Endothelial cell of umbilical vein (primary cell): Measurements from ENCODE around the gene TSR1. TPM values are rescaled to one million over a fixed set of nuclear protein-coding genes. Genes with fewer than 3 reads are reported as not detected.

Experiments
- BruUV-seq: library from RNA; stranded (reverse); fragments of 400-500 nt; replicated peaks from 2 replicates; lab custom pipeline; 2021; lab: Mats Ljungman, UMichigan
- CTCF ChIA-PET: fragments of 300-600, 350-600 bp; sonication (Branson Sonifier 250); formaldehyde crosslinking; loops from one replicate; lab custom pipeline; 2021; ENCODE audit warnings: antibody characterized with exemption, inconsistent platforms; lab: Charles Lee
- POLR2A ChIA-PET: fragments of 300-600, 350-600 bp; sonication (Branson Sonifier 250); formaldehyde crosslinking; loops from one replicate; lab custom pipeline; 2021; ENCODE audit warnings: antibody characterized with exemption, inconsistent platforms; lab: Charles Lee
- DNase-seq: peaks from one replicate; pipeline ENCODE4 v3.0.0-alpha.2; 2011; ENCODE audit warnings: low read depth, low spot score
- FAIRE-seq: peaks from 2 replicates; lab custom pipeline; 2011; peaks lifted over from hg19 to GRCh38; lab: Jason Lieb, UNC
- H2AFZ ChIP-seq: 2 replicates; pipeline ENCODE4 v1.6.0; 2012; ENCODE audit warnings: low read depth, low read length, control low read depth, inconsistent platforms
- H3K27ac ChIP-seq: 2 replicates; pipeline ENCODE4 v1.5.1; 2011; ENCODE audit warnings: low read depth, mild to moderate bottlenecking, control low read depth, low read length, moderate library complexity; ENCODE audit not compliant: insufficient read depth
- H3K27me3 ChIP-seq, 2 experiments: 2 replicates each; pipeline versions ENCODE4 v1.6.0 to v1.6.1; 2011; ENCODE audit warnings: low read length in 2 of 2, mixed read lengths in 1 of 2; ENCODE audit not compliant: control insufficient read depth in 2 of 2, insufficient read depth in 2 of 2
- H3K36me3 ChIP-seq, 2 experiments: 2 replicates in 1 of 2; 3 replicates in 1 of 2; pipeline ENCODE4 v1.5.1; 2011; ENCODE audit warnings: low read length in 2 of 2, mild to moderate bottlenecking in 1 of 2, moderate library complexity in 1 of 2; ENCODE audit not compliant: control insufficient read depth in 2 of 2, insufficient read depth in 2 of 2; ENCODE audit errors: extremely low read depth in 1 of 2
- H3K4me1 ChIP-seq: 3 replicates; pipeline ENCODE4 v1.5.1; 2011; ENCODE audit warnings: mild to moderate bottlenecking, low read length; ENCODE audit not compliant: control insufficient read depth, insufficient read depth; ENCODE audit errors: extremely low read depth
- H3K4me2 ChIP-seq: 2 replicates; pipeline ENCODE4 v1.6.1; 2011; ENCODE audit warnings: low read length, control low read depth, mixed read lengths; ENCODE audit not compliant: insufficient read depth
- H3K4me3 ChIP-seq, 3 experiments: fragments of 200-600 bp in 1 of 3; sonication (generic), shearing (Covaris generic) in 1 of 3; replicated peaks in 1 of 3; 2 replicates each; pipeline ENCODE4 v1.5.1; 2011 to 2016; ENCODE audit warnings: control low read depth in 3 of 3, low read length in 3 of 3, mild to moderate bottlenecking in 2 of 3, inconsistent platforms in 1 of 3, low read depth in 1 of 3, moderate library complexity in 1 of 3; ENCODE audit not compliant: insufficient read depth in 1 of 3
- H3K79me2 ChIP-seq: 2 replicates; pipeline ENCODE4 v1.6.0; 2012; ENCODE audit warnings: low read length, inconsistent platforms; ENCODE audit not compliant: control insufficient read depth, insufficient read depth
- H3K9ac ChIP-seq: replicated peaks from 2 replicates; pipeline ENCODE3; 2011; ENCODE audit warnings: low read length, control low read depth; ENCODE audit not compliant: insufficient read depth; ENCODE audit errors: extremely low read depth
- H3K9me1 ChIP-seq: replicated peaks from 3 replicates; pipeline ENCODE4 v1.6.0; 2011; ENCODE audit warnings: mild to moderate bottlenecking, low read length; ENCODE audit not compliant: control insufficient read depth, insufficient read depth; ENCODE audit errors: extremely low read depth
- H3K9me3 ChIP-seq: replicated peaks from 2 replicates; pipeline ENCODE4 v1.5.1; 2012; ENCODE audit warnings: low read length, inconsistent platforms; ENCODE audit not compliant: control insufficient read depth, insufficient read depth
- H4K20me1 ChIP-seq: replicated peaks from 2 replicates; pipeline ENCODE3; 2011; ENCODE audit warnings: mild to moderate bottlenecking, low read length; ENCODE audit not compliant: control insufficient read depth, insufficient read depth; ENCODE audit errors: extremely low read depth
- CTCF ChIP-seq, 2 donors: IDR thresholded peaks; 1 replicate in 1 of 2; 2 replicates in 1 of 2; pipeline ENCODE4 v1.5.1; 2011; ENCODE audit warnings: low read length in 2 of 2, mild to moderate bottlenecking in 2 of 2, moderate library complexity in 2 of 2, control low read depth in 1 of 2, inconsistent platforms in 1 of 2, low read depth in 1 of 2; ENCODE audit not compliant: insufficient read depth in 1 of 2; ENCODE audit errors: extremely low read depth in 1 of 2
- EZH2 ChIP-seq: IDR thresholded peaks from 2 replicates; pipeline ENCODE4 v1.6.1; 2012; ENCODE audit warnings: borderline replicate concordance, low read depth, mild to moderate bottlenecking, moderate library complexity, low read length, inconsistent platforms; ENCODE audit not compliant: severe bottlenecking
- FOS ChIP-seq: IDR thresholded peaks from 2 replicates; pipeline ENCODE4 v1.6.1; 2011; ENCODE audit warnings: mild to moderate bottlenecking, low read length, moderate library complexity, borderline replicate concordance; ENCODE audit not compliant: insufficient read depth
- GATA2 ChIP-seq: IDR thresholded peaks from 2 replicates; pipeline ENCODE4 v1.7.0; 2011; ENCODE audit warnings: low read depth, mild to moderate bottlenecking, moderate library complexity, mixed read lengths, low read length; ENCODE audit not compliant: insufficient read length, insufficient read depth
- MAX ChIP-seq: IDR thresholded peaks from 2 replicates; pipeline ENCODE4 v1.6.1; 2011; ENCODE audit not compliant: insufficient read depth, insufficient read length
- MYC ChIP-seq: IDR thresholded peaks from one replicate; pipeline ENCODE4 v1.6.1; 2011; ENCODE audit warnings: mild to moderate bottlenecking, low read depth, low read length
- POLR2A ChIP-seq: IDR thresholded peaks from 2 replicates; pipeline ENCODE4 v1.6.1; 2012; ENCODE audit warnings: low read depth, mild to moderate bottlenecking, control low read depth, low read length
- POLR2AphosphoS5 ChIP-seq: IDR thresholded peaks from 2 replicates; pipeline ENCODE4 v1.6.1; 2012; ENCODE audit warnings: low read depth, mild to moderate bottlenecking, control low read depth, low read length, moderate library complexity; ENCODE audit not compliant: insufficient read depth
- dilution Hi-C: fragments of 300-500 bp; cut with MboI; formaldehyde crosslinking; loops from one replicate; pipeline ENCODE4 v1.15.0; 2019; ENCODE audit warnings: low sequenced_read_pairs; ENCODE audit not compliant: extremely low pct_ligation_motif_present
- intact Hi-C: fragments of 100-400 bp; cut with micrococcal nuclease; formaldehyde crosslinking; loops from one replicate; pipeline ENCODE4 v1.10.0; 2022
- polyA plus RNA-seq, 4 experiments: library from polyadenylated mRNA; depleted of rRNA in 3 of 4; stranded (reverse) in 3 of 4; unstranded in 1 of 4; fragments of >200 nt; gene quantifications; 2 replicates each; pipeline versions ENCODE4 v1.2.1 to v1.2.3, GENCODE V29; 2011 to 2012; ENCODE audit warnings: missing spikeins in 1 of 4
- total RNA-seq: library from RNA; stranded (reverse); gene quantifications from 2 replicates; pipeline ENCODE4 v1.2.3, GENCODE V29; 2021

The TSR1 gene
- total and polyA plus RNA-seq, 2 donors (not counting 3 experiments of a cell fraction or from before 2014, with no cell fraction given), result 6.2 to 39.9 TPM

- CTCF ChIA-PET, result interaction anchor here (0.8 to 6.4 kb wide), 4 partner anchors 10 to 43 kb away, joined by 3 to 47 read pairs (median 4); no protein-coding TSS in a partner anchor
- dilution Hi-C loops, result no loop called here
- no peak for FAIRE-seq
Measured at GRCh38 chr17:2373179-2373578, 36.9 kb upstream of the TSR1 start.

More at GRCh38 chr17:2373179-2373578, 36.9 kb upstream of the TSR1 start:
- Histone ChIP-seq H3K27ac (no peak overlapping the region), H3K27me3 (no peaks in the 10 kb centered on the region), H3K4me2 (no peak overlapping the region), H3K9me3 (no peaks in the 10 kb centered on the region), H4K20me1 (no peaks in the 10 kb centered on the region), H3K9me1 (no peaks in the 10 kb centered on the region), H3K4me1 (peaks cover 6% of the 10 kb centered on the region), H3K79me2 (no peaks in the 10 kb centered on the region), H3K9ac (no peak overlapping the region), H3K36me3 (peaks cover 0 to 25% of the 10 kb centered on the region in 2 experiments), H2AFZ (no peak overlapping the region), H3K4me3 (no peak overlapping the region)
- POLR2A ChIA-PET, result no interaction called here
- DNase-seq, result no peak
- intact Hi-C loops, result no loop called here
- BruUV-seq, result no TSS peak
- TF ChIP-seq CTCF (IDR thresholded peaks at IDR 0.05; ENCODE audit: extremely low read depth in 1 of 2, insufficient read depth in 1 of 2, low read depth in 1 of 2, low read length in 2 of 2) (no peak), POLR2A (no peak), FOS (no peak), MAX (no peak), MYC (no peak), EZH2 (no peak), GATA2 (no peak), POLR2AphosphoS5 (no peak)
